Panc1 (cell line): Measurements from ENCODE around the gene HNRNPA3. TPM values are rescaled to one million over a fixed set of nuclear protein-coding genes. Genes with fewer than 3 reads are reported as not detected.

Source experiments
- ATAC-seq: fragments of 200-7000 bp; cut with Tn5 transposase; 2 replicates; pipeline ENCODE4 v1.9.1; 2020; ENCODE audit warnings: mild to moderate bottlenecking, moderate library complexity
- BruUV-seq: library from RNA; stranded (reverse); fragments of 400-500 nt; replicated peaks from 2 replicates; lab custom pipeline; 2021; lab: Mats Ljungman, UMichigan
- CTCF ChIA-PET: fragments of 300-600 bp; sonication (Branson Sonifier 250); formaldehyde crosslinking; loops from one replicate; lab custom pipeline; 2022; ENCODE audit warnings: antibody characterized with exemption; lab: Charles Lee
- POLR2A ChIA-PET: fragments of 300-600 bp; sonication (Branson Sonifier 250); formaldehyde crosslinking; loops from one replicate; lab custom pipeline; 2022; ENCODE audit warnings: antibody characterized with exemption; lab: Charles Lee
- DNase-seq: peaks from one replicate; pipeline ENCODE4 v3.0.0-alpha.2; 2010; ENCODE audit warnings: low read depth, low spot score
- H3K27ac ChIP-seq: 2 replicates; pipeline ENCODE4 v1.5.1; 2011; ENCODE audit warnings: mild to moderate bottlenecking, low read length, inconsistent platforms
- H3K27me3 ChIP-seq: fragments of 200-500 bp; sonication (Bioruptor generic); 2 replicates; pipeline ENCODE4 v1.6.0; 2014; ENCODE audit warnings: low read length, inconsistent platforms; ENCODE audit not compliant: control insufficient read depth, insufficient read depth
- H3K36me3 ChIP-seq: fragments of 200-500 bp; sonication (Bioruptor generic); 2 replicates; pipeline ENCODE4 v1.5.1; 2014; ENCODE audit warnings: inconsistent platforms, mild to moderate bottlenecking, low read length, moderate library complexity; ENCODE audit not compliant: control insufficient read depth, insufficient read depth
- H3K4me1 ChIP-seq: 2 replicates; pipeline ENCODE4 v1.5.1; 2011; ENCODE audit warnings: inconsistent platforms, mild to moderate bottlenecking, low read length, moderate library complexity; ENCODE audit not compliant: control insufficient read depth, insufficient read depth
- H3K4me3 ChIP-seq, 2 experiments: 2 replicates each; pipeline ENCODE4 v1.5.1; 2011 to 2012; ENCODE audit warnings: low read depth in 2 of 2, low read length in 2 of 2, mild to moderate bottlenecking in 2 of 2, inconsistent platforms in 1 of 2, moderate library complexity in 1 of 2
- H3K9me3 ChIP-seq: fragments of 200-500 bp; sonication (Bioruptor generic); 2 replicates; pipeline ENCODE4 v1.5.1; 2014; ENCODE audit warnings: low read depth, mild to moderate bottlenecking, inconsistent platforms, low read length, moderate library complexity; ENCODE audit not compliant: control insufficient read depth, insufficient read depth
- CTCF ChIP-seq: fragments of 450-650 bp; IDR thresholded peaks from 2 replicates; pipeline ENCODE4 v1.5.1; 2017; ENCODE audit warnings: mild to moderate bottlenecking
- POLR2AphosphoS5 ChIP-seq: IDR thresholded peaks from 2 replicates; pipeline ENCODE4 v1.6.1; 2012; ENCODE audit warnings: mild to moderate bottlenecking, low read depth, low read length, moderate library complexity
- SIN3A ChIP-seq: IDR thresholded peaks from 2 replicates; pipeline ENCODE4 v1.6.1; 2012; ENCODE audit warnings: low read depth, mild to moderate bottlenecking, low read length, moderate library complexity, borderline replicate concordance; ENCODE audit not compliant: insufficient read depth
- TCF7L2 ChIP-seq: IDR thresholded peaks from 2 replicates; pipeline ENCODE4 v1.6.1; 2011; ENCODE audit warnings: mild to moderate bottlenecking, low read depth, low read length, inconsistent platforms
- in situ Hi-C: cut with HindIII; loops from 2 replicates; pipeline ENCODE4 v1.10.0; 2016; ENCODE audit warnings: low sequenced_read_pairs, low pct_unique_long_range_greater_than_20kb
- intact Hi-C: fragments of 100-400 bp; cut with micrococcal nuclease; formaldehyde crosslinking; loops from one replicate; pipeline ENCODE4 v1.10.0; 2022; ENCODE audit not compliant: unreplicated experiment
- total RNA-seq: library from RNA; stranded (reverse); gene quantifications from one replicate; pipeline ENCODE4 v1.2.1, GENCODE V29; 2021; ENCODE audit not compliant: unreplicated experiment
- TF ChIP-seq, protein P1 (sequence below), 2 experiments: IDR thresholded peaks; 2 replicates each; pipeline ENCODE4 v1.6.1; 2011 to 2012; ENCODE audit warnings: low read depth in 2 of 2, control low read depth in 1 of 2, low read length in 1 of 2, mild to moderate bottlenecking in 1 of 2, moderate library complexity in 1 of 2; ENCODE audit not compliant: insufficient read depth in 1 of 2

The HNRNPA3 gene
- total RNA-seq, 1 experiment from 2014 or later: 228 TPM

DNA sequence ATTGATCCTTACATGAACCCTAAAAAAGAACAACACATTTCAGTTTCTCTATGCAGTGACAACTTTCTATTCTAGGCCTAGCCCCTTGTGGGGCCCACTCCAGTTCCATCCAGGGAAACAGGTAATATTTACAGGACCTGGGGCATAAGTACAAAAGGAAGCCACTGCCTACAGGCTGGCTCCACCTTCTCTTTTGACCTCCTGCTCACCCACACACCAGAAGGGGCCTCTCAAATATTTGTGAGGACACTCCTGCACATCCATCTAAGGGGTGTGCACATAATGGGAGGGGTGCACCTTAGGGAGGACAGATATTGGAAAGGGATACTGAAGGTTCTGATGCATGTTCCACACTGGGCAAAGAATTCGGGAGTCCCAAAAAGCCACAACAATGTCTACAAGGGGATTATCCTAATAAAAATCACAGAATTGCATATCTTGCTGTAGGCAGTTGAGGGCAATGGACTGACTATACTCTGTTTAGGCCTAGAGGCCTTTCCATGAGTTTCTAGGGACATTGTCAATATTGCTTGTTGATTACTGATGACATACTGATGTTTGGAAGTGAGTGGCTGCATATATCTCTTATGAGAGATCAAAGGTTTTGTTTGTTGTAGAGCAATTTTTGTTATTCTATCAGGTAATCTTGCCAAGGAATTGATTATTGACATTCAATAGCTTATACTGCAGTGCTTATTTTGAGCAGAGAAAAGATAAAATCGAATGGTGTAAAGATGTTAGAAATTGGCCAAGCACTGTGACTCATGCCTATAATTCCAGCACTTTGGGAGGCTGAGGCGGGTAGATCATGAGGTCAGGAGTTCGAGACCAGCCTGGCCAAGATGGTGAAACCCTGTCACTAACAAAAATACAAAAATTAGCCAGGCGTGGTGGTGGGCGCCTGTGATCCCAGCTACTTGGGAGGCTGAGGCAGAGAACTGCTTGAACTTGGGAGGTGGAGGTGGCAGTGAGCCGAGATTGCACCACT, 23.8 kb upstream of the HNRNPA3 start:
- no peak overlapping the region for H3K27ac ChIP-seq
- ATAC-seq: no peak
- ChIA-PET CTCF (interaction anchor here (0.6 kb wide), 1 partner anchor 23 kb away, joined by 3 read pairs; no protein-coding TSS in a partner anchor), POLR2A (interaction anchor here (0.7 kb wide), 1 partner anchor 611 kb away, joined by 7 read pairs; no protein-coding TSS in a partner anchor)
- intact Hi-C loops: no loop called here
- H3K9me3 ChIP-seq: no peaks in the 10 kb centered on the region
- BruUV-seq: no TSS peak
- H3K27me3 ChIP-seq: no peaks in the 10 kb centered on the region
- H3K4me3 ChIP-seq: no peak overlapping the region
- in situ Hi-C loops: no loop called here
- DNase-seq: no peak
- H3K36me3 ChIP-seq: no peaks in the 10 kb centered on the region
- TF ChIP-seq SIN3A (no peak), TCF7L2 (no peak), POLR2AphosphoS5 (no peak), CTCF (no peak)
- TF ChIP-seq, protein P1, sequence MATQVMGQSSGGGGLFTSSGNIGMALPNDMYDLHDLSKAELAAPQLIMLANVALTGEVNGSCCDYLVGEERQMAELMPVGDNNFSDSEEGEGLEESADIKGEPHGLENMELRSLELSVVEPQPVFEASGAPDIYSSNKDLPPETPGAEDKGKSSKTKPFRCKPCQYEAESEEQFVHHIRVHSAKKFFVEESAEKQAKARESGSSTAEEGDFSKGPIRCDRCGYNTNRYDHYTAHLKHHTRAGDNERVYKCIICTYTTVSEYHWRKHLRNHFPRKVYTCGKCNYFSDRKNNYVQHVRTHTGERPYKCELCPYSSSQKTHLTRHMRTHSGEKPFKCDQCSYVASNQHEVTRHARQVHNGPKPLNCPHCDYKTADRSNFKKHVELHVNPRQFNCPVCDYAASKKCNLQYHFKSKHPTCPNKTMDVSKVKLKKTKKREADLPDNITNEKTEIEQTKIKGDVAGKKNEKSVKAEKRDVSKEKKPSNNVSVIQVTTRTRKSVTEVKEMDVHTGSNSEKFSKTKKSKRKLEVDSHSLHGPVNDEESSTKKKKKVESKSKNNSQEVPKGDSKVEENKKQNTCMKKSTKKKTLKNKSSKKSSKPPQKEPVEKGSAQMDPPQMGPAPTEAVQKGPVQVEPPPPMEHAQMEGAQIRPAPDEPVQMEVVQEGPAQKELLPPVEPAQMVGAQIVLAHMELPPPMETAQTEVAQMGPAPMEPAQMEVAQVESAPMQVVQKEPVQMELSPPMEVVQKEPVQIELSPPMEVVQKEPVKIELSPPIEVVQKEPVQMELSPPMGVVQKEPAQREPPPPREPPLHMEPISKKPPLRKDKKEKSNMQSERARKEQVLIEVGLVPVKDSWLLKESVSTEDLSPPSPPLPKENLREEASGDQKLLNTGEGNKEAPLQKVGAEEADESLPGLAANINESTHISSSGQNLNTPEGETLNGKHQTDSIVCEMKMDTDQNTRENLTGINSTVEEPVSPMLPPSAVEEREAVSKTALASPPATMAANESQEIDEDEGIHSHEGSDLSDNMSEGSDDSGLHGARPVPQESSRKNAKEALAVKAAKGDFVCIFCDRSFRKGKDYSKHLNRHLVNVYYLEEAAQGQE (IDR thresholded peaks at IDR 0.05; ENCODE audit: insufficient read depth in 1 of 2, low read depth in 2 of 2, low read length in 1 of 2): no peak
- H3K4me1 ChIP-seq: no peaks in the 10 kb centered on the region; the same call in 1 of the 2 replicates

GRCh38 chr2:177190941-177191340, 21.7 kb upstream of the HNRNPA3 start:
- Histone ChIP-seq H3K27me3 (no peaks in the 10 kb centered on the region), H3K27ac (no peak overlapping the region), H3K36me3 (no peaks in the 10 kb centered on the region), H3K4me3 (no peak overlapping the region), H3K4me1 (no peaks in the 10 kb centered on the region; the same call in 1 of the 2 replicates), H3K9me3 (no peaks in the 10 kb centered on the region)
- no TSS peak for BruUV-seq
- TF ChIP-seq TCF7L2 (no peak), POLR2AphosphoS5 (no peak), CTCF (no peak), SIN3A (no peak)
- TF ChIP-seq, protein P1 (IDR thresholded peaks at IDR 0.05; ENCODE audit: insufficient read depth in 1 of 2, low read depth in 2 of 2, low read length in 1 of 2): no peak
- DNase-seq (no peak), ATAC-seq (no peak)
- in situ Hi-C loops: no loop called here
- intact Hi-C loops: no loop called here
- ChIA-PET CTCF (no interaction called here), POLR2A (interaction anchor here (0.5 kb wide), 1 partner anchor 34 kb away, joined by 9 read pairs; no protein-coding TSS in a partner anchor)
